ENCODE measurements around the gene LETM1.

GRCh38 chr4:1862055-1862911 lies 6.3 kb upstream of the LETM1 start:
- TF ChIP-seq CTCF (conservative IDR thresholded peaks at IDR 0.05; ENCODE audit: low read depth, low read length): no peak
- TF ChIP-seq EZH2phosphoT487 (IDR thresholded peaks at IDR 0.05; ENCODE audit: borderline replicate concordance, low read length): no peak
- no peak for TF ChIP-seq EZH2 (IDR thresholded peaks at IDR 0.05; ENCODE audit: low read length, unreplicated experiment)
